HG03175 (cell line): ENCODE data around the gene VAMP1.
"Not testable (repeated sequence)": the region's sequence is repeated elsewhere in the genome, so short reads cannot be mapped to it uniquely, and the experiment has no call there.

ENCODE experiments used
- ATAC-seq: cut with Tn5 transposase; IDR thresholded peaks from one replicate; pipeline ENCODE4 v1.9.1; 2021; ENCODE audit warnings: mild to moderate bottlenecking, moderate library complexity; ENCODE audit not compliant: unreplicated experiment

Gene VAMP1

DNA sequence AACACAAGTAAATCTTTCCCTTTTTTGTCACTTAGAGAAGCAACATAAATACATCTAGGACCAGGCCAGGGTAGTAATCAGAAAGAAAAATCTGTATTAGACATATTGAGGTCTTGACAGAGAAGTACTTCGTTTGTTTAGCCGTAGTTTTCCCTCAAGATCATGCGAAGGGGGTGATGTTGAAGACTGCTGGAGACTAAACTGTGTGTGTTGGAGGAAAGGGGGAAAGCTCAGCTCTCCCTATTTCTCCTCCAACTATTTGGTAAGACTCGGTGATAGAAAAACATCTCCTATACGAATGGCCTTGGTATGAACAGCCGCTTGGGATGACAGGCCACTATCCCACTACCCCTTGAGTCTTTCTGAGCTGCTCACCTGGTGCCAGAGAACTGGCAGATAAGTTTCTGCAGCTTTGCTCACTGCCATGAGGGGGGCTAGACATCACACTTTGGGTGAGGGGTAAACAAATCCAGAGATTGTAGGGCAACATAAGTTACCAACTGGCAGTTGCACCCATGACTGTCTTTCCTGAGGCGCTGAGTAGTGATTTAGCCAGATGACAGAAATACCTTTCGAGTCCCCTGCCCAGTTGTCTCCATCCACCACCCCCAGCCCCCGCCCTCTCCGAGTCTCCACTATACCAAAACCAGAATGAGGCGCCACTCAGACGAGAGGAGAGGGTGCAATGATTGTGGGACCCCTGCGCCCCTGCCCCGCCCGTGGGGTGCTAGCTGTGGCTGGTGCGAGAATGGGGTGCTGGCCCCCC is 685 bp downstream of the VAMP1 start:
- ATAC-seq, result no peak

GRCh38 chr12:6469092-6469491 is 1.4 kb downstream of the VAMP1 start:
- no peak for ATAC-seq

DNA sequence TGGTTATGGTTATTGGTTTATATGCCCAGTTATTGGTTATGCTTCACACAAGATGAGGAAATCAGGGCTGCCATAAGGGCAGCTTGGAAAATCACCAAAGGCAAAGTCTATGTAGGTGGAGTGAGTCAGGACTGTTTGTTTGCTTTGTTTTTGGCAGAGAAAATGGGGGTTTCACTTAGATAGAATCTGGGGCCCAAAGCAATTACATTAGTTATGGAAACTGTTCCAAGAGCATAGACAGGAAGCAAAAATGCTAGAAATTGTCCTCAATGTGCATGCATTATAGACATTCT is 2.2 kb downstream of the VAMP1 start:
- ATAC-seq, result no peak

DNA sequence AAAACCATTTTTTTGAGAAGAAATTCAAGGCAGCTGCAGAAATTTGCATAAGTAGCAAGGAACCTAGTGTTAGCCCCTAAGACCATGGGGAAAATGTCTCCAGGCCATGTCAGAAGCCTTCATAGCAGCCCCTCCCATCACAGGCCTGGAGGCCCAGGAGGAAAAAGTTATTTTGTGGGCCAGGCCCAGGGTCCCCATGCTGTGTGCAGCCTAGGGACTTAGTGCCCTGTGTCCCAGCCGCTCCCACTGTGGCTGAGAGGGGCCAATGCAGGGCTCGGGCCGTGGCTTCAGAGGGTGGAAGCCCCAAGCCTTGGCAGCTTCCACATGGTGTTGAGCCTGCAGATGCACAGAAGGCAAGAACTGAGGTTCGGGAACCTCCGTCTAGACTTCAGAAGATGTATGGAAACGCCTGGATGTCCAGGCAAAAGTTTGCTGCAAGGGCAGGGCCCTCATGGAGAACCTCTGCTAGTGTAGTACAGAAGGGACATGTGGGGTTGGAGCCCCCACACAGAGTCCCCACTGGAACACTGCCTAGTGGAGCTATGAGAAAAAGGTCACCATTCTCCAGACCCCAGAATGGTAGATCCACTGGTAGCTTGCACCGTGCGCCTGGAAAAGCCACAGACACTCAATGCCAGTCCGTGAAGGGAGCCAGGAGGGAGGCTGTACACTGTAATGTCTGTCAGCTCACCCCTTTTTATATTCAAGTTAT is 2.8 kb downstream of the VAMP1 start:
- ATAC-seq, result not testable (repeated sequence)

GRCh38 chr12:6466751-6467150 is 3.7 kb downstream of the VAMP1 start:
- not testable (repeated sequence) for ATAC-seq

GRCh38 chr12:6466184-6466573 is 4.3 kb downstream of the VAMP1 start:
- ATAC-seq, result no peak

DNA sequence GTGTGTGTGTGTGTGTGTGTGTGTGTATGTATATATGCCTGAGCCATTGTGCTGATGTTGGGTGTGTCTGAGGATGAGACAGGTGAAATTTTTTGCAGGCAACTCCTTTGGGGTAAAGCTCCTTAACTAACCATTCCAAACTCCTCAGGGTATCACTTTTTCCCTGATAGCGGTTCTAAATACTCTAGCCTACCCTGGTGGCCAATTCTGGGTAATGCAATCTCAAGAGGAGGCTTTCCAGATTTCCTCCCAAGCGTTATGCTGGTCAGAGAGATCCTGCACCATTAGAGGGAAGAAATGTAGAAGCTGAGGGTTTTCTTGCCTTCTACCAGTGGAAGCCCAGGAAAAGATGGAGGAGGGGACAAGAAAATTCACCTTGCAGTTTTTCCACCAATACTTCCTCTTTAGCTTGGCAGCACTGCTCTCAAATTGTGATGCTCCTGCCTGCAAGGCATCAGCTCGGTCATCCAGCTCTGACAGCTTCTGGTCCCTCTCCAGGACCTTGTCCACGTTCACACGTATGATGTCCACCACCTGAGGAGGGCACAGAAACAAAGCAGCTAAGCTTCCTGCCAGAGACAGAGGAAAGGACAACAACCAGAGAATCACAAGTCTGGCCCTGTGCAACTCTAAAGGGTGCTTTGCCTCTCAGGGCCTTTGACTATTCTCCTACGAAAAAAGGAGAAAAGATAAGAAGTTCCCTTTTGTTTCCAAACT is 4.9 kb downstream of the VAMP1 start:
- ATAC-seq, result no peak

- no peak for ATAC-seq
Measured at GRCh38 chr12:6464531-6464930, 5.9 kb downstream of the VAMP1 start.

DNA sequence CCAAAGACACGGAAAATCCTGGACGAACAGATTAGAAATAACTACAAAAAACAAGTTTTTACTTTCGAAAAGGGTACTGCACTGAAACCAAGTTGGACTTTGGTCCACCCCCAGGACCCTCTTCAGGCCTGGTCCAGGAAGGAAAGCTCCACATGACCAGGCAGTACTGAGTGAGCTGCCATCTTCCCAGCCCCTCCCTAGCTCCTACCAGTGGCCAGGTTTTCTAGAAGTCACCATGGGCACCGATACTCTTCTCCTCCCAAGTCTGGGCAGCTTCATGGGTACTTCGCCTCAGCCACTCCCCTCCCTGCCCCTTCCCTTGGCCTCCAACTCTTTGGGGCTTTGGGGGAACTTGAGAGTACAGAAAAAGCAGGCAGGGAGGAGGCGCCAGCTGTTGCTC is 6.6 kb downstream of the VAMP1 start:
- ATAC-seq, result no peak

DNA sequence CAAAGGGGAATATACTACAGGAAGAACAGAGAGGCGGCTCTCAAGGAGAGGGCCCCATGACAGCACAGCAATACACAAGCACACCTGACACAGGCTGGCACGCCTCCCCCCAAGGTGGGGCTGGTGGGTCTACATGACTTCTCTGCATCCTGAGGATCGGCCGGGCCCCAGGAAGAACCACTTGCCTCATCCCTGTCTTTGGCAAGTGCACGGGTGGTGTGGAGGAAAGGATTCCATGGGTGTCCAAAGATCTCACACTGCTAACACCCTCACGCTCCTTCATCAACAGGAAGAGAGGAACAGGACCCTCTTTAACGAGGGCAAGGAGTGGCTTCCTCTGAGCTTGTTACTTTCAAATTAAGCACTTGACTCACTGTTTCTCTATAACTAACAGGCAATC is 7.3 kb downstream of the VAMP1 start:
- no peak for ATAC-seq

- ATAC-seq, result peak; percentile 12
Measured at GRCh38 chr12:6462234-6462995, 8.1 kb downstream of the VAMP1 start.

DNA sequence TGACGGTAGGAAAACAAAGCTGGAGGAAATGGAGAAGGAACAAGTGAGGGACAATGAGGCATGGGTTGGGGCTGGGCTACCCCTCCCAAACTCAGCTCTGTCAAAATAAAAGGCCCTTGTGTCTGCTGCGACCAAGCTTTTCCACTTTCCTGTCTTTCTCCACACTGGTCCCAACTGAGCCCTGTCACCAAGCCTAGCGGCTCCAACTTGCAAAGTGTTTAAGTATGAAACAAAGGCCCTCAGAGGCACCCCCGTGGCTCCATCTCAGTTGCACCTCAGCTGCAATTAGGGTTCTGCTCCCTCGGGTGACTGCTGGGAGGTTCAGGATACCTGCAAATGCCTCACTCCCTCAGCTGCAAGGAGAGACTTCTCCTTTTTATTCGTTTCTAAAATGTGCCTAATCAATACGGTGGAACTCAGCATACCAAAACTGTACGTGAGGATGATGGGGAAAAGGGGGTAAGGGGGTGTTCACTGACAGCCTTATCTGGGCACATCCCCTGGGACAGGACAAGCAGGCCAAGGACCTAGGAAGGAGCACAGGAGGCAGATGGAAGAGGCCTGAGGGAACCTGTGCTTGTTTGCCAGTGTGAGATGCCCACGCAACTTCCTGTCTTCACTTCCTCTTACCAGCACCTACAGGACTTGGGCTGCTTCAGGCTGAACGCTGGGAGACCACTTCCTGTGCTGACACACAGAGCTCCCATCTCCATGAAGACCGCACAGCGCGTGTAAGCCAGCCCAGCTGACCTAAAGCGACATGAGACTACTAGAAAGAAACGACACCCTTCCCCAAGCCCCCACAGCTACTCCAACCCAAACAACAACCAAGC is 8.9 kb downstream of the VAMP1 start:
- ATAC-seq, result peak; percentile 85

DNA sequence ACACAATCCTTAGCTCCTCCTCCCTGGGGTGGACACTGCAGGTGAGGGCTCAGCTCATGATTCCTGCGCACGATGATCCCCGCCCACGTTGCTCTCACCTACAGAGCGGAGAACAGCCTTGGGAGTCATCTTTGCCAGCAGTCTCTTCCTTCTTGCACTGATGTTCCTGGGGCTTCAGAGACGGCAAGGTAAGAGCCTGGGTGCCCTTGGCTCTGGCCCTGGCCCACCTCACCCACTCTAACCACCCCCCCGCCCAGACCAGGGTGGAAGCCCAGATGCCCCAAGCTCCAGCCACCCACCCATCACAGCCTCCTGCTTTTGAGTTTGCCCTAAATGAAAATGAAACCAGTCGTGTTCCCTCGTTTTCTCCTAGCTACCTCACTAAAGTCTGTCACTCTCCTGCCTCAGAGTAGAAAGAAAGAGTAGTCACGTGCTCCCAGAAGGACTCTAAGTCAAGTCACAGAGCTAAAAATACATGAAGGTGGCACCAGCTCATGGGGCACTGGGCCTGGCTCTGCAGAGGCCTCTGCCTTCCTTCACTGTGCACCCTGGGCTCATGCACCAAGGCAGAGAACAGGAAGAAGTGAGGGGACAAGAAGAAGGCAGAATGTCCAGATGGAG is 9.6 kb downstream of the VAMP1 start:
- ATAC-seq, result no peak

DNA sequence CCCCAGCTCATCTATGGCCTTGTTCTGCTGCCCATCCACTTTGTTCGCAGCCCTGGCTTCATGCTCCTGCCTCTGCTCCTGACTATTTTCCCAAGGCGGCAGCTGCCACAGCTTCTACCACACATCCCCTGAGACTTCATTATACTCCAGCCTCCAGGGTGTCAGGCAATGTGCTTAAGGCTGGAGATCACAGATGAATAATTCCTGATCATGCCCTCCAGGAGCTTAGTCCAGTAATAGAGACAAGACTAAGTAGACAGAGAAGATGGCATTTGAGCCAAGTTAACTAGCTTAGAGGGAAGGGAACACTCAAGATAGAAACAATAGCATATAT is 11.5 kb downstream of the VAMP1 start:
- no peak for ATAC-seq

GRCh38 chr12:6458281-6459003 is 12.0 kb downstream of the VAMP1 start:
- ATAC-seq, result no peak

DNA sequence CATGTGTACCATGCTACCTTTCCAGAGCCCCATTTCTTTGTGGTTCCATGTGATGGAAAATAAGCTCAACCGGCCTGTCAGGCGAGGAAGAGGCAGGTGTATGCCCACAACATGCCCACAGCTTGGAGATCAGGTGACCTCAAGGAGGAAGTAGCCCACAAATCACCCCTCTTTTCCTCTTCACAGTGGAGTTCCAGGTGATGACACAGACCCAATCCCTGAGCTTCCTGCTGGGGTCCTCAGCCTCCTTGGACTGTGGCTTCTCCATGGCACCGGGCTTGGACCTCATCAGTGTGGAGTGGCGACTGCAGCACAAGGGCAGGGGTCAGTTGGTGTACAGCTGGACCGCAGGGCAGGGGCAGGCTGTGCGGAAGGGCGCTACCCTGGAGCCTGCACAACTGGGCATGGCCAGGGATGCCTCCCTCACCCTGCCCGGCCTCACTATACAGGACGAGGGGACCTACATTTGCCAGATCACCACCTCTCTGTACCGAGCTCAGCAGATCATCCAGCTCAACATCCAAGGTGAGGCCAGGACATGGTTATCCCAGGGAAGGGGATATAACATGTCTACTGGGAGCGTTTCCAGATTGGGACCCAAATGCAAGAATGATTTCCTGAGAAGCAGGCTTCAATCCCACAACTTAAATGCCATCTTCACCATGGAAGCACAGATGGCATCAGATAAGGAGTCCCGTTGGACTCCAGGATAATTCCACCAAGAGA is 13.1 kb downstream of the VAMP1 start:
- ATAC-seq, result no peak

GRCh38 chr12:6452944-6453630 is 17.4 kb downstream of the VAMP1 start:
- ATAC-seq, result no peak

DNA sequence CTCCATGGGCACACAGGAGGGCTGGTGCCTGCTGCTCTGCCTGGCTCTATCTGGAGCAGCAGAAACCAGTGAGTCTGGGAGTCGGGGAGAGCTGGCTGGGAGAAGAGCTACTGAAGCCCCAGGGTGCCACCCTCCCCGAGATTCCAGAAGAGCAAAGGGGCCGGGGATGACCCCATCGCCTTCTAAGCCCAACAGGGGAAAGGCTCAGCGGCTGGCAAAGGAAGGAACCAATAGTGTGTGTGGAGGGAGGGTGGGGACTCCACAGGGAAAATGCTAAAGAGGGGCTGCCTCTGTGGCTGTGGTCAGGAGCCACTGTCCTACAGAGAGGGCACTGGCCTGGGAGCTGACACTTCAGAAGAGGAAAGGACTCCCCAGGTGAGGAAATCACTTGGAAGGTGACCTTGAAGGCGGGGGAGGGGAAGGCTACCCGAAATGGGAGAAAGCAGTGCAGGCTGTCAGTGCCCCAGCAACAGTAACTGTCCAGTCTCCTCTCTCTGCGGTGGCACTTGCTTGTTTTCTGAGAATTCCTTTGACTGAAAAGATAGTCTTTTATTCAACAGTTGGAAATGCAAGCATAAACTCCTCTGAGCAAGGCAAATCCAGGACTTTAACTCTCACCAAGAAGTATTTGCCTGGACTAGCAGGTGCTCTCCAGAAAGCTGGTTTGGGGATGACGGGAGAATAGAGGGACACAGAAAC is 18.1 kb downstream of the VAMP1 start:
- ATAC-seq, result no peak
